ENCODE measurements around the gene LPAR5. TPM values are rescaled to one million over a fixed set of nuclear protein-coding genes. Genes with fewer than 3 reads are reported as not detected.

Gene LPAR5
- total RNA-seq, 1 donor: not detected

- no peak overlapping the region for H3K4me3 ChIP-seq (ENCODE audit: low read depth, low read length)
- DNase-seq (ENCODE audit: low read depth): no peak
- no peak for TF ChIP-seq CTCF (IDR thresholded peaks at IDR 0.05; ENCODE audit: insufficient read depth, low read length)
These were observed 60.1 kb downstream of the LPAR5 start for GRCh38 chr12:6575648-6576047.

- TF ChIP-seq CTCF (IDR thresholded peaks at IDR 0.05; ENCODE audit: insufficient read depth, low read length): no peak
- DNase-seq (ENCODE audit: low read depth): no peak
- H3K4me3 ChIP-seq (ENCODE audit: low read depth, low read length): no peak overlapping the region
These were observed 61.0 kb downstream of the LPAR5 start for GRCh38 chr12:6574576-6575295.

- no peak overlapping the region for H3K4me3 ChIP-seq (ENCODE audit: low read depth, low read length)
- no peak for TF ChIP-seq CTCF (IDR thresholded peaks at IDR 0.05; ENCODE audit: insufficient read depth, low read length)
- DNase-seq (ENCODE audit: low read depth): no peak
These were observed 62.8 kb downstream of the LPAR5 start for GRCh38 chr12:6573001-6573400.

DNA sequence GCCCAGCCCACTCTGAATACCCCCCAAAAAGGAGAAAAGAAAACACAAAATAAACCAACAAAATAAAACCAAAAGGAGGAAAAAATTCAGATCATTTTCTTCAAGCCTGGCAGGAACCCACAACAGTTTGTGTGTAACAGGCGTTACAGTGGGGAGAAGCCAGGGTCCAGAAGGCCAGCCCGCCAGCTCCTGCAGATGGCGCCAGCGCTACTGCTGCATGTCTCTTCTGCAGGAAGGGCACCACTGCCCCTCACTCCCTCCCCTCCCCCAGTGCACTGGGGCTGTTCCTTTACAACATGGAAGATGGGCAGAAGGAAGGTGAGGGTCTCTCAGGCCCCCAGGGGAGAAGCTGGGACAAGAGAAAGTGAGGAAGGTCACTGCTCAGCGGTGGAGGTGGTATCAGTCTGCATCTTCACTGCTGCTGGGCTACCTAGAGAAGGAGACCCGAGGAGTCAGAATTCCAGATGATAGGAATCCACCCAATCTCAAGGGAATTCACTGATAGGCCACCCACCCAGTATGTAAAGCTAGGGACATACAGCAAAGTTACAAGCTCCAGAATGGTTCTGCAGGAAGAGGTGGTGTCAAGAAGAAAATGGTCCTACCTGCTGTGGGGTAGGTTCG is 65.4 kb downstream of the LPAR5 start:
- peak; percentile 27 for DNase-seq (ENCODE audit: low read depth)
- peak; percentile 46 for TF ChIP-seq CTCF (IDR thresholded peaks at IDR 0.05; ENCODE audit: insufficient read depth, low read length)
- no peak overlapping the region for H3K4me3 ChIP-seq (ENCODE audit: low read depth, low read length)

GRCh38 chr12:6569786-6570185 is 66.0 kb downstream of the LPAR5 start:
- no peak overlapping the region for H3K4me3 ChIP-seq (ENCODE audit: low read depth, low read length)
- no peak for DNase-seq (ENCODE audit: low read depth)
- TF ChIP-seq CTCF (IDR thresholded peaks at IDR 0.05; ENCODE audit: insufficient read depth, low read length): no peak

DNA sequence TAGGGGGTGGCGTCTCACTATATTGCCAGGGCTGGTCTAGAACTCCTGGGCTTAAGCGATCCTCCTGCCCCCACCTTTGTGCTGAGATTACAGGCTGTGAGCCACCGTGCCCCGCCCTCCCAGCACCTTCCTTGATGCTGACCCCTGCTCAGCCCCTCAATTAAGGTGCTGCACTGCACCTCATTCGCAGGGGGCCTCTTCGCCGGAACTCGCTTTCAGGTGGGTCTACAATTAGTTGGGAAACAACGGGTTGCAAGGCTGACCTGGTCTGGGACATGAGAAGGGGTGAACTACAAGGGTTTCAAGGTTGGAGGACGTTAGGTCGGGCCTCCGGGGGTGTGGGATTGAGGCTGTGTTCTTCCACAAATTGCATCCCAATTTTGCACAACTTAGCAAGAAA is 66.4 kb downstream of the LPAR5 start:
- DNase-seq (ENCODE audit: low read depth): no peak
- no peak for TF ChIP-seq CTCF (IDR thresholded peaks at IDR 0.05; ENCODE audit: insufficient read depth, low read length)
- no peak overlapping the region for H3K4me3 ChIP-seq (ENCODE audit: low read depth, low read length)

Small RNA genes within 50 kb of the gene (small RNA-seq; reads per million reads assigned to genes)
- gene SCARNA11: 41.1 reads per million, percentile 97 among the genes with 10 or more reads in this experiment

Other genes starting within 250 kb of the LPAR5 start
- gene CD27, start 191.0 kb downstream of the LPAR5 start, total RNA-seq (ENCODE audit: low replicate concordance): 0.18 TPM in 1 of 2 replicates, not detected in the other
- 8.9 and 19.7 TPM in 2 replicates for gene TAPBPL, start 183.9 kb downstream of the LPAR5 start, total RNA-seq (ENCODE audit: low replicate concordance)
- gene VAMP1, start 165.3 kb downstream of the LPAR5 start, total RNA-seq (ENCODE audit: low replicate concordance): 9.0 and 26.6 TPM in 2 replicates
- 113 and 167 TPM in 2 replicates for gene MRPL51, start 142.7 kb downstream of the LPAR5 start, total RNA-seq (ENCODE audit: low replicate concordance)
- gene NCAPD2, start 141.9 kb downstream of the LPAR5 start, total RNA-seq (ENCODE audit: low replicate concordance): 43.1 and 45.1 TPM in 2 replicates
- 1,521 and 5,776 TPM in 2 replicates for gene GAPDH, start 101.4 kb downstream of the LPAR5 start, total RNA-seq (ENCODE audit: low replicate concordance)
- gene IFFO1, start 79.9 kb downstream of the LPAR5 start, total RNA-seq (ENCODE audit: low replicate concordance): 12.7 and 17.2 TPM in 2 replicates
- gene NOP2, start 67.7 kb downstream of the LPAR5 start, total RNA-seq (ENCODE audit: low replicate concordance): 24.0 and 54.6 TPM in 2 replicates
- 161 and 462 TPM in 2 replicates for gene CHD4, start 28.6 kb downstream of the LPAR5 start, total RNA-seq (ENCODE audit: low replicate concordance)
- gene ACRBP, start 11.5 kb upstream of the LPAR5 start, total RNA-seq (ENCODE audit: low replicate concordance): 0.36 and 0.49 TPM in 2 replicates
- gene ING4, start 27.2 kb upstream of the LPAR5 start, total RNA-seq (ENCODE audit: low replicate concordance): 34.1 and 51.2 TPM in 2 replicates
- gene ZNF384, start 53.4 kb upstream of the LPAR5 start, total RNA-seq (ENCODE audit: low replicate concordance): 17.7 and 29.5 TPM in 2 replicates
- gene PIANP, start 64.9 kb upstream of the LPAR5 start, total RNA-seq (ENCODE audit: low replicate concordance): 0.45 TPM in 1 of 2 replicates, not detected in the other
- gene COPS7A, start 88.1 kb upstream of the LPAR5 start, total RNA-seq (ENCODE audit: low replicate concordance): 71.1 and 86.0 TPM in 2 replicates
- 29.5 and 104 TPM in 2 replicates for gene MLF2, start 117.2 kb upstream of the LPAR5 start, total RNA-seq (ENCODE audit: low replicate concordance)
- 61.6 and 575 TPM in 2 replicates for gene PTMS, start 130.4 kb upstream of the LPAR5 start, total RNA-seq (ENCODE audit: low replicate concordance)
- gene LAG3, start 136.6 kb upstream of the LPAR5 start, total RNA-seq (ENCODE audit: low replicate concordance): 0.16 TPM in 1 of 2 replicates, not detected in the other
- gene CD4, start 153.6 kb upstream of the LPAR5 start, total RNA-seq (ENCODE audit: low replicate concordance): 1.6 TPM in 1 of 2 replicates, not detected in the other
- gene GPR162, start 185.9 kb upstream of the LPAR5 start, total RNA-seq (ENCODE audit: low replicate concordance): 2.6 and 3.5 TPM in 2 replicates
- gene P3H3, start 192.4 kb upstream of the LPAR5 start, total RNA-seq (ENCODE audit: low replicate concordance): 53.9 and 188 TPM in 2 replicates
- gene GNB3, start 205.0 kb upstream of the LPAR5 start, total RNA-seq (ENCODE audit: low replicate concordance): 3.4 TPM in 2 replicates
- gene CDCA3, start 215.3 kb upstream of the LPAR5 start, total RNA-seq (ENCODE audit: low replicate concordance): 23.5 TPM in 1 of 2 replicates, not detected in the other
- gene USP5, start 216.2 kb upstream of the LPAR5 start, total RNA-seq (ENCODE audit: low replicate concordance): 84.0 and 140 TPM in 2 replicates
- gene TPI1, start 231.6 kb upstream of the LPAR5 start, total RNA-seq (ENCODE audit: low replicate concordance): 183 and 680 TPM in 2 replicates
- gene SPSB2, start 237.3 kb upstream of the LPAR5 start, total RNA-seq (ENCODE audit: low replicate concordance): 3.3 and 8.0 TPM in 2 replicates